NCI-H524 (cell line): ENCODE measurements around the gene EGF.
"Not testable (repeated sequence)": the region's sequence is repeated elsewhere in the genome, so short reads cannot be mapped to it uniquely, and the experiment has no call there.

ENCODE experiments used
- DNase-seq, 2 experiments: peaks; one replicate each; lab custom pipeline; 2025; lab: John Stamatoyannopoulos, UW

The EGF gene

GRCh38 chr4:110039164-110039563 is 126.5 kb downstream of the EGF start:
- DNase-seq: not testable (repeated sequence)

DNA sequence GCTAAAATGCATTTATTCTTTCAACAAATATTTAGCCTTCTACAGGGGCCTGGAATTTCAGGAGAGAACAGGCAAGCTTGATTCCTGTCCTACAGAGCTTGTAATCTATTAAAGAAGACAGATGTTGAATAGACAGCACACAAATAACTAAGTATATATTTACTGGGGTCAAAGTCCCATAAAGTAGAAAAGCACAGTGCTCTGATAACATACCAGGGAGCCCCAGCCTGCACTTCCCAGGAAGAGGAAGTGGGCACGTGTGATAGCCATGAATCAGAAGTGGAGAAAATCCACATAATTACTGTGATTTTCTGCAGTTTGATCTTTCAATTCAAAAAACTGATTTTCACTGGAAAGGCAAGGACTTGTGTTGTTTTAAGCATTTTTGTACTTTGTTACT is 129.1 kb downstream of the EGF start:
- no peak for DNase-seq

GRCh38 chr4:110042545-110043517 is 130.1 kb downstream of the EGF start:
- DNase-seq: no peak

GRCh38 chr4:110046588-110047049 is 133.9 kb downstream of the EGF start:
- peak in 1 of 2 experiments; percentile 62 for DNase-seq

DNA sequence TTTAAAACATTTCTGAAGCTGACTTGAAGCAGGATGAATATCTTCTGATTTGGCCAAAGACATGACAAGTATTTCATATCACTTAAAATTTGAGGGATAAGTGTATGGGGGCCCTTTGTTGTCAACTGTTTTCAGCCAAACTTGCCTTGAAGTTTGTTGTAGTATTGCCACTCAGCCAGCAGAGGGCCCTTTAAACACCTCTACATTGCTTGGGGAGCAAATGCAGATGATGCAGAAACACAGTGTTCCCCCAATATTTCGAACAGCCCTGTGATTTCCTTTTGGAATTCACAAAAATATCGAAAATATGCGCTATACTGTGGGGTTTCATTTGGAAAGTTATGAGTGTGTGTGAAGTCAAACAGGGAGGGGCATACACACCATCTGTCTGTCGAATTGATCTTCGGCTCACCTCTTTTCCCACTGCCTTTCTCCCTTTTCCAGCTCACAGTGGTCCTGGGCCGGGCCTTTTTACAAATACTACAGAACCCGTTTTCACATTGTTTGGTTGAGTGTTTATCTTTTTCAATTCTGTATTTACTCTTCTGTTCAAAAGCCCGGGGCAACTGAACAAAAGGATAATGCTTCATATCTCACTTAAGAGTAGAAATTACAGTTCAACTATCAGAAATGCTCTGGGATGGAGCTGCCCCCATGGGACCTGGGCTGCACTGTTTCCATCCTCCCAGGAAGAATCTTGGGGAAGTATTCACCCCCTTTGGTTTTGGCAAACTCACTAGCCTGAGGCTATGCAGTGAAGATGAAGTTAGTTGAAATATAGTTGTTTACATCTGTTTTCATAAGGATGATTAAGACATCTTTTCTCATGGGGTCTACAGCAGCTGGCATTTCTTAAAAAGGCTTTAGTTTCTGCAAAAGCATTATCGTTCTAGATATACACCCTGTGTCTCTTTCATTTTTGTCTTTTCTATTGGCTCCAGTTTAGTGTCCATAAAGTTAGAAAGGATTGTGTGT is 137.6 kb downstream of the EGF start:
- peak in 1 of 2 experiments; percentile 18 for DNase-seq

- no peak for DNase-seq
Measured at GRCh38 chr4:110055158-110055768, 142.6 kb downstream of the EGF start.

DNA sequence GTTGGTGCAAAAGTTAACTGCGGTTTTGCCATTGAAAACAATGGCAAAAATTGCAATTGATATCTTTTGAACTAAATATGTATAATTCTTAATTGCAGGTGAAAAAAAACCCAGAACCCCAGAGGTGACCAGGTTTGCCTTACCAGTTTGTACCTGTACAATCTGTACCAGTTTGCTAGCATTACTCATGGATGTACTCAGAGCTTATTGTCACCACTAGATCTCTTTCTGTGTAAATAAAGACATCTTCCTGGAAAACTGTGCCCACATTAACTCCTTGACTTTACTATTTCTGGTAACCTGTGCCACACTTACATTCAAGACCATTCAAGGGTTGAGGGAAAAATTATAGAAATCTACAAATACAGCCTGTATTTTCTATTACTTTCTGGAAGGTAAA is 146.0 kb downstream of the EGF start:
- DNase-seq: no peak

- no peak for DNase-seq
Measured at GRCh38 chr4:110059556-110060191, 147.0 kb downstream of the EGF start.

DNA sequence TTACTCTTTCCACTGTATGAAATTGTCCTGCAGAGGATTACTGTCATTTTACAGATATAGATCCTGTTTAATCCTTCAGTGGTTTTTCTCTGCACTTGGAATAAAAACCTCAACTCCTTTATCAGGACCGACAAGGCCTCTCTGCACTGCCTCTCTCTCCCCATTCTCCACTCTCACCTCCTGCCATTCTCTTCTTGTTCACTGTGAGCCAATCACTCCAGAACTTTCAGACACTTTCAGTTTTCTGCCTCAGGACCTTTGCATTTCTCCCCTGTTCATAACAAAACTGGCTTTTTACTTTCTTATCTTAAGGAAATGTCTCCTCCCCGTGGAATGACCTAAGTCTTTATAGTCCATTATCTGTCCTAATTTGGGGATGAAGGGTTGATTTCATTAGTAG is 148.4 kb downstream of the EGF start:
- no peak for DNase-seq
